Heart right ventricle (tissue), 16 donors: Measurements from ENCODE around the gene CDADC1. TPM values are rescaled to one million over a fixed set of nuclear protein-coding genes. Genes with fewer than 3 reads are reported as not detected.
A peak's percentile ranks its signal among the peaks of the same experiment; 100 is the strongest.

Experiments
- ATAC-seq, 8 donors: fragments of 200-7000 bp; cut with Tn5 transposase; one replicate each; pipeline ENCODE4 v1.9.1; 2020; ENCODE audit warnings: mild to moderate bottlenecking in 8 of 8, moderate library complexity in 8 of 8, moderate number of reproducible peaks in 1 of 8
- DNase-seq, 2 donors: peaks; one replicate each; pipeline ENCODE4 v3.0.0-alpha.2; 2020
- H3K27ac ChIP-seq, 10 donors: fragments of 200-600 bp; sonication (generic) in 2 of 10; one replicate each; pipeline versions ENCODE4 v1.5.0 to v1.8.0; 2020 to 2022; ENCODE audit warnings: mild to moderate bottlenecking in 3 of 10
- H3K27me3 ChIP-seq, 7 donors: fragments of 200-600 bp; one replicate each; pipeline ENCODE4 v1.8.0; 2021 to 2022; ENCODE audit warnings: mild to moderate bottlenecking in 2 of 7
- H3K36me3 ChIP-seq, 9 donors: fragments of 200-600 bp; sonication (generic) in 1 of 9; one replicate each; pipeline versions ENCODE4 v1.5.0 to v1.8.0; 2020 to 2022; ENCODE audit warnings: mild to moderate bottlenecking in 2 of 9
- H3K4me1 ChIP-seq, 9 donors: fragments of 200-600 bp; sonication (generic) in 1 of 9; one replicate each; pipeline versions ENCODE4 v1.5.0 to v1.8.0; 2020 to 2022; ENCODE audit warnings: mild to moderate bottlenecking in 4 of 9
- H3K4me3 ChIP-seq, 10 donors: fragments of 200-600 bp; sonication (generic) in 2 of 10; one replicate each; pipeline versions ENCODE4 v1.5.0 to v1.8.0; 2020 to 2022; ENCODE audit warnings: mild to moderate bottlenecking in 7 of 10, moderate library complexity in 2 of 10
- H3K9me3 ChIP-seq, 11 donors: fragments of 200-600 bp in 10 of 11; sonication (generic) in 2 of 11; one replicate each; pipeline versions ENCODE4 v1.5.0 to v1.8.0; 2013 to 2022; ENCODE audit warnings: mild to moderate bottlenecking in 2 of 11, control low read depth in 1 of 11, moderate library complexity in 1 of 11
- CTCF ChIP-seq, 9 donors: fragments of 200-600 bp; sonication (generic) in 2 of 9; IDR thresholded peaks; one replicate each; pipeline versions ENCODE4 v1.5.0 to v1.8.0; 2021 to 2022; ENCODE audit warnings: antibody characterized with exemption in 9 of 9, mild to moderate bottlenecking in 5 of 9, moderate library complexity in 1 of 9
- WGBS, 2 donors: extraction: QIAGEN DNeasy Blood & Tissue Kit; methylation state at CpG; one replicate each; pipeline ENCODE4 v1.1.7; 2013; ENCODE audit warnings: inconsistent platforms in 1 of 2; 5-methylcytosine and 5-hydroxymethylcytosine counted together
- intact Hi-C, 10 donors: fragments of 100-400 bp; cut with DNase I; formaldehyde crosslinking; loops; one replicate each; pipeline versions ENCODE4 v1.11.1 to v1.14.2; 2022
- polyA plus RNA-seq, 2 donors: library from polyadenylated mRNA; stranded (reverse); fragments of 200-250 nt; gene quantifications; one replicate each; pipeline ENCODE4 v1.2.3, GENCODE V29; 2013
- total RNA-seq, 10 donors: library from RNA; stranded (reverse); fragmentation: NEBNext Ultra II Directional in 3 of 10; extraction: Animal tissue kit (Norgen Biotek cat#: 25700) in 3 of 10; gene quantifications; one replicate each; pipeline versions ENCODE4 v1.2.1 to v1.2.4, GENCODE V29; 2021 to 2023
- donor health status: Arrhythmogenic right ventricular cardiomyopathy.
- donor health status: ischemic (EF 13 %, LVEDD 7.1; RV severe dilation, severe dysfunction).
- donor health status: healthy with polysubstance abuse.
- donor health status: DM: no; HTN: yes; CAD: no.
- donor health status: DM: no; HTN: no; CAD: no.
- donor health status: ischemic (EF 25% LVEDD 6.9; RV normal size, moderate dysfunction).
- donor health status: ischemic (EF 25% LVEDD 5.7; RV mildly dilated, moderate dysfunction).
- donor health status: healthy.
- donor health status: DM: yes; HTN: yes; CAD: no.
- donor health status: Ischemic cardiomyopathy.
- donor health status: ischemic (EF 35%, LVEDD 5.7; RV mildly dilated, moderate dysfunction).
- donor health status: nonischemic (EF 11% LVEDD 7.7; RV severe dilation, severe dysfunction).
- donor health status: DM: yes; HTN: yes; CAD: no.
- donor health status: PGD.
- donor health status: ischemic (EF 29% LVEDD 5.4; RV normal size, mild dysfunction).
- donor health status: nonischemic (EF 23%, LVEDD 6.1; RV moderate dilation, normal function).

CDADC1 gene
- total and polyA plus RNA-seq, 12 donors, result 4.9 to 12.7 (median 8.9) TPM

DNA sequence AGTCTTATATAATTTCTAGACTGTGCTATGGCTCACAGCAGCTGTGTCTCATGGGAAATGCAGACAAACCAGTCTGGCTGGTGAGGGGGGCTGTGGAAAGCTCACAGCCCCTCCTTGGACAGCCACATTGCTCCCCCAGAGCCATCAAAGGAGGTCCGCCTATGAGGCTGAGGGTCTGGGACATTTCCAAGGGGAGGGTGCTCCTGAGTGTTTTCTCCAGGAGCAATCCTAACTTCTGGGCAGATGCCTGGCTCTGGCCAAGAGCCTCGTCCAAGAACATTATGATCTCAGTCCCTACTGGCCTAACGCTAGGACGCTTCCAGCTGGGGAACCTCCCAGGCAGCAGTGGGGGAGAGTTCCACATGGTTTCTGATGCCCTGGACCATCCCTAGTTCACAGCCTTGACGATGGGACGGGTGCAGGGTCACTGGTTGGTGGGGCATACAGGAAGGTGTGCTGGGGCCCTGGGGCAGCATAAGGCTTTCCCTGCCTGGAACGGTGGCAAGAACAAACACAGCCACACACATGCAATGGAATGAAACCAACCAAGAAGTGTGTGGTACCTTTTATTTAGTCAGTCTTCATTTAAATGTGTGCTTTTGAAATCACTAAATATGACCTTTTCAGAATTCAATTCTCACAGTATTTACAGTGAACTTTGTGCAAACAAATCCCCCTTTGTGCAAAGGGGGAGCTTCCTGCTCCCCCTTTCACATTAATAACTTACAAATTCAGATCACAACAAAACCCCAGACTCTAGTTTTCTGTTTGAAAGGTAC, 60.6 kb downstream of the CDADC1 start:
- intact Hi-C loops, result loop anchor here in 3 of 10 donors (10.0 kb wide), 2 partner anchors 97 to 127 kb away; no protein-coding TSS in a partner anchor
- peaks cover 9 to 40% (median 29%) of the 10 kb centered on the region in 9 donors for H3K4me1 ChIP-seq
- peak overlapping the region; percentile 21 to 85 (median 74) for H3K27ac ChIP-seq
- peaks cover 0 to 17% (median 0%) of the 10 kb centered on the region in 9 donors for H3K36me3 ChIP-seq
- no peaks in the 10 kb centered on the region for H3K27me3 ChIP-seq
- no peak overlapping the region for H3K4me3 ChIP-seq
- TF ChIP-seq CTCF (IDR thresholded peaks at IDR 0.05), result no peak
- 42% methylated on average over 7 of the region's 7 CpGs for WGBS, 2 donors
- peak; percentile 71 to 74 for DNase-seq
- H3K9me3 ChIP-seq, result no peaks in the 10 kb centered on the region
- ATAC-seq, result peak; percentile 85 to 94 (median 91)

GRCh38 chr13:49308921-49309408, 61.2 kb downstream of the CDADC1 start:
- DNase-seq, result no peak
- TF ChIP-seq CTCF (IDR thresholded peaks at IDR 0.05), result no peak
- Histone ChIP-seq H3K4me3 (no peak overlapping the region), H3K9me3 (no peaks in the 10 kb centered on the region), H3K4me1 (peaks cover 5 to 38% (median 28%) of the 10 kb centered on the region in 9 donors), H3K36me3 (peaks cover 0 to 17% (median 0%) of the 10 kb centered on the region in 9 donors), H3K27me3 (no peaks in the 10 kb centered on the region), H3K27ac (peak overlapping the region; percentile 21 to 85 (median 74))
- peak in 5 of 8 donors; percentile 18 to 47 (median 25) for ATAC-seq
- intact Hi-C loops, result loop anchor here in 3 of 10 donors (10.0 kb wide), 2 partner anchors 96 to 126 kb away; no protein-coding TSS in a partner anchor
- 67 to 74% methylated on average over 11 of the region's 11 CpGs for WGBS, 2 donors

GRCh38 chr13:49310251-49310650, 62.5 kb downstream of the CDADC1 start:
- intact Hi-C loops, result no loop called here
- ATAC-seq, result no peak

More at GRCh38 chr13:49310251-49310650, 62.5 kb downstream of the CDADC1 start:
- Histone ChIP-seq H3K4me3 (no peak overlapping the region), H3K27me3 (no peaks in the 10 kb centered on the region), H3K36me3 (peaks cover 0 to 17% (median 0%) of the 10 kb centered on the region in 9 donors), H3K4me1 (peaks cover 8 to 42% (median 30%) of the 10 kb centered on the region in 9 donors), H3K9me3 (no peaks in the 10 kb centered on the region), H3K27ac (peak overlapping the region in 3 of 10 donors; percentile 61 to 83 (median 69))
- TF ChIP-seq CTCF (IDR thresholded peaks at IDR 0.05), result no peak
- 92 to 93% methylated on average over 3 of the region's 3 CpGs for WGBS, 2 donors
- DNase-seq, result no peak
